ENCODE measurements around the gene RAB3IL1. TPM values are rescaled to one million over a fixed set of nuclear protein-coding genes. Genes with fewer than 3 reads are reported as not detected.

The RAB3IL1 gene
- total RNA-seq, 4 donors from 2014 or later: 1.1 to 28.1 (median 5.7) TPM

GRCh38 chr11:61907282-61907681 is 10.1 kb downstream of the RAB3IL1 start:
- Histone ChIP-seq H3K9me3 (no peaks in the 10 kb centered on the region), H3K27me3 (no peaks in the 10 kb centered on the region), H3K27ac (no peak overlapping the region), H3K4me3 (no peak overlapping the region), H3K4me1 (peaks cover 0 to 15% (median 0%) of the 10 kb centered on the region in 4 donors), H3K36me3 (peaks cover 0 to 13% (median 0%) of the 10 kb centered on the region in 3 donors)
- TF ChIP-seq CTCF (IDR thresholded peaks at IDR 0.05) (no peak), POLR2A (IDR thresholded peaks at IDR 0.05) (no peak)
- DNase-seq: no peak

GRCh38 chr11:61906522-61906909 is 10.8 kb downstream of the RAB3IL1 start:
- no peaks in the 10 kb centered on the region for H3K27me3 ChIP-seq
- TF ChIP-seq CTCF (IDR thresholded peaks at IDR 0.05): no peak
- TF ChIP-seq POLR2A (IDR thresholded peaks at IDR 0.05): no peak
- no peak for DNase-seq
- peaks cover 0 to 13% (median 0%) of the 10 kb centered on the region in 3 donors for H3K36me3 ChIP-seq
- no peaks in the 10 kb centered on the region for H3K9me3 ChIP-seq
- no peak overlapping the region for H3K4me3 ChIP-seq
- H3K27ac ChIP-seq: no peak overlapping the region
- peaks cover 0 to 9% (median 0%) of the 10 kb centered on the region in 4 donors for H3K4me1 ChIP-seq

- Histone ChIP-seq H3K4me1 (peaks cover 0 to 9% (median 0%) of the 10 kb centered on the region in 4 donors), H3K27ac (no peak overlapping the region), H3K4me3 (no peak overlapping the region), H3K27me3 (no peaks in the 10 kb centered on the region), H3K9me3 (no peaks in the 10 kb centered on the region), H3K36me3 (peaks cover 0 to 13% (median 0%) of the 10 kb centered on the region in 3 donors)
- TF ChIP-seq CTCF (IDR thresholded peaks at IDR 0.05) (no peak), POLR2A (IDR thresholded peaks at IDR 0.05) (no peak)
- DNase-seq: no peak
These were observed 11.4 kb downstream of the RAB3IL1 start for GRCh38 chr11:61905801-61906521.

GRCh38 chr11:61905067-61905696 is 12.2 kb downstream of the RAB3IL1 start:
- no peak overlapping the region for H3K27ac ChIP-seq
- no peak for TF ChIP-seq POLR2A (IDR thresholded peaks at IDR 0.05)
- TF ChIP-seq CTCF (IDR thresholded peaks at IDR 0.05): no peak
- no peaks in the 10 kb centered on the region for H3K9me3 ChIP-seq
- H3K36me3 ChIP-seq: peaks cover 0 to 13% (median 0%) of the 10 kb centered on the region in 3 donors
- no peaks in the 10 kb centered on the region for H3K27me3 ChIP-seq
- no peak for DNase-seq
- peaks cover 0 to 9% (median 0%) of the 10 kb centered on the region in 4 donors for H3K4me1 ChIP-seq
- no peak overlapping the region for H3K4me3 ChIP-seq

- H3K27ac ChIP-seq: no peak overlapping the region
- TF ChIP-seq CTCF (IDR thresholded peaks at IDR 0.05) (no peak), POLR2A (IDR thresholded peaks at IDR 0.05) (no peak)
- peaks cover 0 to 7% (median 0%) of the 10 kb centered on the region in 4 donors for H3K4me1 ChIP-seq
- no peaks in the 10 kb centered on the region for H3K27me3 ChIP-seq
- H3K36me3 ChIP-seq: peaks cover 0 to 13% (median 0%) of the 10 kb centered on the region in 3 donors
- no peak for DNase-seq
- H3K9me3 ChIP-seq: no peaks in the 10 kb centered on the region
- no peak overlapping the region for H3K4me3 ChIP-seq
These were observed 12.8 kb downstream of the RAB3IL1 start for GRCh38 chr11:61904539-61905048.

Measured in Peyer's patch (tissue), 4 donors.